Measurements from ENCODE around the gene GPS1. TPM values are rescaled to one million over a fixed set of nuclear protein-coding genes. Genes with fewer than 3 reads are reported as not detected.

Gene GPS1
- total RNA-seq (10 to 100 TPM; 59.4 to 66.3 TPM), polyA plus RNA-seq (10 to 100 TPM; 53.9 to 58.3 TPM)

DNA sequence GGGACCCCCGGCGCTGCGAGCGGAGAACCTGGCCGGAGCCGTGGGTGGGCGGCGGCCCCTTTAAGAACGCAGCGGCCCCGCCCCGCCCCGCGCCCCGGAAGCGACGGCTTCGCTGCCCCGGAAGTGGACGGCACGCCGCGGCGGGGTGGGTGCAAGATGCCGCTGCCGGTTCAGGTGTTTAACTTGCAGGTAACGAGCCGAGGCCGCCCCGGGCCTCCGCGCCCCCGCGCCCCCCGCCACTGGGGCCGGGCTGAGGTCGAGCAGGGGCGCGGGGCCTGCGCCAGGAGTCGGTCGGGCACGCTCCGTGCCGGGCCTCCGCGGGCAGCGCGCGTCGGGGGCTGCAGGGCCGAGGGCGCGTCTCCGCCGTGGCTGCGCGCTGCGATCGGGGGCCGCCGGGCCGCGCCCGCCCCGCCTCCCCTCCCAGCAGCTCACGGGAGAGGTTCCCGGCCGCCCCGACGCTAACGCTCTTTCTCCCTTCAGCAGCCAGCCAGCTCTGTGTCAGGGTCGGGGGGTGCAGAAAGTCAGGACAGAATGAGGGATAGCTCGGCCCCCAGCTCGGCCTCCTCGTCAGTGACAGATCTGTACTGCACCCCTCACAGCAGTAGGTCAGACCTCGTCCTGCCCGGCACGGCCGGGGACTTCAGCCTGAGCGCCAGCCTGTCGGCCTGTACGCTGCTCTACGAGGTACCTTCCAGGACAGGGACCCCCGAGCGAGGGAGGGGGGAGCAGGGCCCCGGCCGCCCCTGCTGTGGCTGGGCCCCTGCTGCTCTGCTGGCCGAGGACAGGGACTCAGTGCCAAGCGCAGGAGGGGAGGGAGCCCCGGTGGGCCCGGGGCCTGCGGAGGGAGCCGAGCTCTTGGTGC, at the start of gene GPS1, which contains the start of gene RFNG:
Gene GPS1, plus strand, starts transcription at position 123 of the 862 bp plus-strand sequence. Its CDS starts 34 bp downstream, at position 157.
Gene RFNG, minus strand, starts transcription at position 36 of the 862 bp plus-strand sequence. CDS start 45 bp downstream, outside the sequence.
- peak within 1 kb of the TSS in 1 of 2 donors; percentile 49 for H3K9ac ChIP-seq (ENCODE audit: low read depth in 1 of 2, low read length in 2 of 2)
- peaks cover 23 to 63% (median 53%) of the 10 kb centered on the region in 4 donors for H3K4me1 ChIP-seq (ENCODE audit: control insufficient read depth in 4 of 4, insufficient read depth in 4 of 4, low read length in 3 of 4)
- under 1% methylated on average over 94 of the region's 94 CpGs for WGBS
- H3K9me3 ChIP-seq (ENCODE audit: control insufficient read depth in 4 of 4, low read length in 3 of 4): no peaks in the 10 kb centered on the region
- H3K27me3 ChIP-seq (ENCODE audit: control insufficient read depth in 4 of 4, insufficient read depth in 4 of 4, low read length in 3 of 4): no peaks in the 10 kb centered on the region
- peak within 1 kb of the TSS; percentile 34 to 60 for H3K27ac ChIP-seq (ENCODE audit: low read depth in 1 of 2, low read length in 2 of 2)
- peak within 1 kb of the TSS; percentile 82 to 94 (median 91) for H3K4me3 ChIP-seq (ENCODE audit: low read depth in 1 of 3, low read length in 3 of 3)
- peaks cover 4 to 22% (median 13%) of the 10 kb centered on the region in 4 donors for H3K36me3 ChIP-seq (ENCODE audit: control insufficient read depth in 4 of 4, insufficient read depth in 3 of 4, low read depth in 1 of 4, low read length in 3 of 4)
- TF ChIP-seq RAD21 (IDR thresholded peaks at IDR 0.05) (no peak), GABPA (IDR thresholded peaks at IDR 0.05 in 1 of 2, conservative IDR thresholded peaks at IDR 0.05 in 1 of 2) (peak; percentile 63 to 88)
- DNase-seq (ENCODE audit: low spot score): peak; percentile 85

GRCh38 chr17:82003411-82004381, 48.0 kb upstream of the GPS1 start:
- WGBS: 84% methylated on average over 53 of the region's 53 CpGs
- Histone ChIP-seq H3K27ac (ENCODE audit: low read depth in 1 of 2, low read length in 2 of 2) (no peak overlapping the region), H3K4me1 (ENCODE audit: control insufficient read depth in 4 of 4, insufficient read depth in 4 of 4, low read length in 3 of 4) (peaks cover 6 to 18% (median 11%) of the 10 kb centered on the region in 4 donors), H3K27me3 (ENCODE audit: control insufficient read depth in 4 of 4, insufficient read depth in 4 of 4, low read length in 3 of 4) (no peaks in the 10 kb centered on the region), H3K36me3 (ENCODE audit: control insufficient read depth in 4 of 4, insufficient read depth in 3 of 4, low read depth in 1 of 4, low read length in 3 of 4) (peaks cover 0 to 3% (median 0%) of the 10 kb centered on the region in 4 donors), H3K9ac (ENCODE audit: low read depth in 1 of 2, low read length in 2 of 2) (no peak overlapping the region), H3K4me3 (ENCODE audit: low read depth in 1 of 3, low read length in 3 of 3) (no peak overlapping the region), H3K9me3 (ENCODE audit: control insufficient read depth in 4 of 4, low read length in 3 of 4) (no peaks in the 10 kb centered on the region)
- no peak for TF ChIP-seq GABPA (IDR thresholded peaks at IDR 0.05 in 1 of 2, conservative IDR thresholded peaks at IDR 0.05 in 1 of 2)
- no peak for TF ChIP-seq FOXA1 (IDR thresholded peaks at IDR 0.05)
- no peak for TF ChIP-seq SP1 (IDR thresholded peaks at IDR 0.05)
- TF ChIP-seq FOXA2 (IDR thresholded peaks at IDR 0.05): no peak
- TF ChIP-seq, protein P1, sequence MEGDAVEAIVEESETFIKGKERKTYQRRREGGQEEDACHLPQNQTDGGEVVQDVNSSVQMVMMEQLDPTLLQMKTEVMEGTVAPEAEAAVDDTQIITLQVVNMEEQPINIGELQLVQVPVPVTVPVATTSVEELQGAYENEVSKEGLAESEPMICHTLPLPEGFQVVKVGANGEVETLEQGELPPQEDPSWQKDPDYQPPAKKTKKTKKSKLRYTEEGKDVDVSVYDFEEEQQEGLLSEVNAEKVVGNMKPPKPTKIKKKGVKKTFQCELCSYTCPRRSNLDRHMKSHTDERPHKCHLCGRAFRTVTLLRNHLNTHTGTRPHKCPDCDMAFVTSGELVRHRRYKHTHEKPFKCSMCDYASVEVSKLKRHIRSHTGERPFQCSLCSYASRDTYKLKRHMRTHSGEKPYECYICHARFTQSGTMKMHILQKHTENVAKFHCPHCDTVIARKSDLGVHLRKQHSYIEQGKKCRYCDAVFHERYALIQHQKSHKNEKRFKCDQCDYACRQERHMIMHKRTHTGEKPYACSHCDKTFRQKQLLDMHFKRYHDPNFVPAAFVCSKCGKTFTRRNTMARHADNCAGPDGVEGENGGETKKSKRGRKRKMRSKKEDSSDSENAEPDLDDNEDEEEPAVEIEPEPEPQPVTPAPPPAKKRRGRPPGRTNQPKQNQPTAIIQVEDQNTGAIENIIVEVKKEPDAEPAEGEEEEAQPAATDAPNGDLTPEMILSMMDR (IDR thresholded peaks at IDR 0.05; ENCODE audit: low read depth, low read length, missing input control): no peak
- no peak for TF ChIP-seq HNF4G (IDR thresholded peaks at IDR 0.05)
- TF ChIP-seq YY1 (IDR thresholded peaks at IDR 0.05): no peak
- TF ChIP-seq RAD21 (IDR thresholded peaks at IDR 0.05): no peak
- TF ChIP-seq REST (IDR thresholded peaks at IDR 0.05): no peak
- TF ChIP-seq, protein P2, sequence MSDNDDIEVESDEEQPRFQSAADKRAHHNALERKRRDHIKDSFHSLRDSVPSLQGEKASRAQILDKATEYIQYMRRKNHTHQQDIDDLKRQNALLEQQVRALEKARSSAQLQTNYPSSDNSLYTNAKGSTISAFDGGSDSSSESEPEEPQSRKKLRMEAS (IDR thresholded peaks at IDR 0.05): no peak
- TF ChIP-seq TAF1 (conservative IDR thresholded peaks at IDR 0.05): no peak
- TF ChIP-seq RXRA (IDR thresholded peaks at IDR 0.05): no peak
- no peak for TF ChIP-seq NR2F2 (IDR thresholded peaks at IDR 0.05)
- DNase-seq (ENCODE audit: low spot score): no peak

Data from liver (tissue), 9 donors.